ENCODE data around the gene MYNN.

MYNN gene

GRCh38 chr3:169787120-169787519 is 13.9 kb downstream of the MYNN start:
- Histone ChIP-seq H3K9me3 (ENCODE audit: control insufficient read depth, insufficient read depth, low read depth, low read length) (no peaks in the 10 kb centered on the region), H3K4me1 (ENCODE audit: control insufficient read depth, insufficient read depth, low read length) (no peaks in the 10 kb centered on the region), H3K36me3 (ENCODE audit: control insufficient read depth in 2 of 2, insufficient read depth in 1 of 2, low read length in 2 of 2) (peaks cover 21 to 78% of the 10 kb centered on the region in 2 experiments), H3K27ac (ENCODE audit: extremely low read depth, low read depth, low read length) (no peak overlapping the region), H3K4me3 (ENCODE audit: low read depth, low read length) (no peak overlapping the region)
- POLR2A ChIA-PET: no interaction called here
- CTCF ChIA-PET: no interaction called here
- no peak for TF ChIP-seq RBAK (tag by site-specific recombination; IDR thresholded peaks at IDR 0.05)
- no peak for TF ChIP-seq ZNF155 (tag by site-specific recombination; IDR thresholded peaks at IDR 0.05)
- TF ChIP-seq ZNF26 (tag by site-specific recombination; IDR thresholded peaks at IDR 0.05): no peak
- TF ChIP-seq ZNF596 (tag by site-specific recombination; IDR thresholded peaks at IDR 0.05): no peak
- TF ChIP-seq ZNF654 (tag by site-specific recombination; IDR thresholded peaks at IDR 0.05; ENCODE audit: low read depth): no peak
- no peak for TF ChIP-seq ZNF16 (tag by site-specific recombination; IDR thresholded peaks at IDR 0.05; ENCODE audit: low read depth)
- no peak for TF ChIP-seq ZNF518A (tag by site-specific recombination; conservative IDR thresholded peaks at IDR 0.05; ENCODE audit: low read depth)
- no peak for TF ChIP-seq ZNF488 (tag by site-specific recombination; IDR thresholded peaks at IDR 0.05)
- no peak for TF ChIP-seq ZNF221 (tag by site-specific recombination; IDR thresholded peaks at IDR 0.05; ENCODE audit: borderline replicate concordance)
- no peak for TF ChIP-seq SETDB1 (IDR thresholded peaks at IDR 0.05; ENCODE audit: insufficient read length, low read length)
- no peak for TF ChIP-seq PRDM1 (tag by site-specific recombination; IDR thresholded peaks at IDR 0.05)
- no peak for TF ChIP-seq ZNF335 (tag by site-specific recombination; conservative IDR thresholded peaks at IDR 0.05)
- TF ChIP-seq CTCF (tag by site-specific recombination; IDR thresholded peaks at IDR 0.05): no peak
- no peak for TF ChIP-seq ZFHX2 (tag by site-specific recombination; conservative IDR thresholded peaks at IDR 0.05)
- TF ChIP-seq KLF9 (tag by site-specific recombination; IDR thresholded peaks at IDR 0.05; ENCODE audit: low read depth): no peak
- no peak for TF ChIP-seq PRDM2 (tag by site-specific recombination; IDR thresholded peaks at IDR 0.05; ENCODE audit: borderline replicate concordance)
- no peak for TF ChIP-seq AEBP2 (tag by site-specific recombination; IDR thresholded peaks at IDR 0.05; ENCODE audit: borderline replicate concordance)
- TF ChIP-seq KLF17 (tag by site-specific recombination; IDR thresholded peaks at IDR 0.05): no peak
